ENCODE data around the gene FAM89B.
"Not testable (repeated sequence)": the region's sequence is repeated elsewhere in the genome, so short reads cannot be mapped to it uniquely, and the experiment has no call there.

Gene FAM89B

GRCh38 chr11:65556470-65557279, 15.7 kb upstream of the FAM89B start:
- no peak for DNase-seq (ENCODE audit: extremely low read depth in 1 of 2, low read depth in 1 of 2)

GRCh38 chr11:65557280-65558001, 14.9 kb upstream of the FAM89B start:
- no peak for DNase-seq (ENCODE audit: extremely low read depth in 1 of 2, low read depth in 1 of 2)

- no peak for DNase-seq (ENCODE audit: extremely low read depth in 1 of 2, low read depth in 1 of 2)
These were observed 14.1 kb upstream of the FAM89B start, which contains the start of gene LTBP3 for GRCh38 chr11:65558002-65558929. Gene LTBP3, minus strand, starts transcription at chr11:65558359. Its CDS starts 400 bp downstream, at chr11:65557959.

- no peak for DNase-seq (ENCODE audit: extremely low read depth in 1 of 2, low read depth in 1 of 2)
These were observed 13.3 kb upstream of the FAM89B start for GRCh38 chr11:65558930-65559509.

GRCh38 chr11:65559535-65559934, 12.8 kb upstream of the FAM89B start:
- DNase-seq (ENCODE audit: extremely low read depth in 1 of 2, low read depth in 1 of 2), result no peak

- no peak for DNase-seq (ENCODE audit: extremely low read depth in 1 of 2, low read depth in 1 of 2)
These were observed 12.3 kb upstream of the FAM89B start for GRCh38 chr11:65559951-65560537.

GRCh38 chr11:65560555-65561418, 11.6 kb upstream of the FAM89B start:
- DNase-seq (ENCODE audit: extremely low read depth in 1 of 2, low read depth in 1 of 2), result no peak

GRCh38 chr11:65562020-65562419, 10.3 kb upstream of the FAM89B start:
- DNase-seq (ENCODE audit: extremely low read depth in 1 of 2, low read depth in 1 of 2), result no peak

- no peak for DNase-seq (ENCODE audit: extremely low read depth in 1 of 2, low read depth in 1 of 2)
These were observed 9.6 kb upstream of the FAM89B start for GRCh38 chr11:65562788-65563187.

GRCh38 chr11:65563601-65564000, 8.7 kb upstream of the FAM89B start:
- DNase-seq (ENCODE audit: extremely low read depth in 1 of 2, low read depth in 1 of 2), result no peak

GRCh38 chr11:65564879-65565559, 7.3 kb upstream of the FAM89B start:
- not testable (repeated sequence) for DNase-seq (ENCODE audit: extremely low read depth in 1 of 2, low read depth in 1 of 2)

- DNase-seq (ENCODE audit: extremely low read depth in 1 of 2, low read depth in 1 of 2), result no peak
These were observed 6.5 kb upstream of the FAM89B start for GRCh38 chr11:65565624-65566453.

GRCh38 chr11:65569164-65569972, 3.0 kb upstream of the FAM89B start:
- DNase-seq (ENCODE audit: extremely low read depth in 1 of 2, low read depth in 1 of 2), result no peak

- DNase-seq (ENCODE audit: extremely low read depth in 1 of 2, low read depth in 1 of 2), result peak; percentile 99 to 100
These were observed 2.1 kb upstream of the FAM89B start, which contains the start of gene ZNRD2 for GRCh38 chr11:65569973-65570918. Gene ZNRD2, plus strand, starts transcription at chr11:65570477. Its CDS starts 15 bp downstream, at chr11:65570492.

- DNase-seq (ENCODE audit: extremely low read depth in 1 of 2, low read depth in 1 of 2), result no peak
These were observed 918 bp upstream of the FAM89B start for GRCh38 chr11:65571420-65571819.

GRCh38 chr11:65571940-65572339, 398 bp upstream of the FAM89B start:
- DNase-seq (ENCODE audit: extremely low read depth in 1 of 2, low read depth in 1 of 2), result no peak

All from stimulated activated CD8-positive, alpha-beta memory T cell treated with anti-CD3 and anti-CD28 coated beads, Interleukin-7, amount 100 ng/mL, for 48 hours (primary cell).